Adrenal gland (tissue), 5 donors: Measurements from ENCODE around the gene GTSE1.

Experiments
- POLR2A ChIP-seq, 2 donors: fragments of 450-650 bp; IDR thresholded peaks; one replicate each; pipeline ENCODE4 v1.6.1; 2017; ENCODE audit warnings: antibody characterized with exemption in 2 of 2, mild to moderate bottlenecking in 2 of 2, moderate library complexity in 1 of 2
- TF ChIP-seq, protein P1 (sequence below), 6 experiments: fragments of 450-650 bp in 4 of 6; fragments of 200-600 bp in 2 of 6; sonication (generic) in 1 of 6; IDR thresholded peaks; 1 replicate in 5 of 6; 2 replicates in 1 of 6; pipeline versions ENCODE4 v1.5.1 to v1.8.0; 2016 to 2021; ENCODE audit warnings: antibody characterized with exemption in 6 of 6, mild to moderate bottlenecking in 2 of 6, moderate library complexity in 1 of 6
- donor health status: DM: no; HTN: no; CAD: no.

- TF ChIP-seq, protein P1, sequence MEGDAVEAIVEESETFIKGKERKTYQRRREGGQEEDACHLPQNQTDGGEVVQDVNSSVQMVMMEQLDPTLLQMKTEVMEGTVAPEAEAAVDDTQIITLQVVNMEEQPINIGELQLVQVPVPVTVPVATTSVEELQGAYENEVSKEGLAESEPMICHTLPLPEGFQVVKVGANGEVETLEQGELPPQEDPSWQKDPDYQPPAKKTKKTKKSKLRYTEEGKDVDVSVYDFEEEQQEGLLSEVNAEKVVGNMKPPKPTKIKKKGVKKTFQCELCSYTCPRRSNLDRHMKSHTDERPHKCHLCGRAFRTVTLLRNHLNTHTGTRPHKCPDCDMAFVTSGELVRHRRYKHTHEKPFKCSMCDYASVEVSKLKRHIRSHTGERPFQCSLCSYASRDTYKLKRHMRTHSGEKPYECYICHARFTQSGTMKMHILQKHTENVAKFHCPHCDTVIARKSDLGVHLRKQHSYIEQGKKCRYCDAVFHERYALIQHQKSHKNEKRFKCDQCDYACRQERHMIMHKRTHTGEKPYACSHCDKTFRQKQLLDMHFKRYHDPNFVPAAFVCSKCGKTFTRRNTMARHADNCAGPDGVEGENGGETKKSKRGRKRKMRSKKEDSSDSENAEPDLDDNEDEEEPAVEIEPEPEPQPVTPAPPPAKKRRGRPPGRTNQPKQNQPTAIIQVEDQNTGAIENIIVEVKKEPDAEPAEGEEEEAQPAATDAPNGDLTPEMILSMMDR (IDR thresholded peaks at IDR 0.05) = no peak
- TF ChIP-seq POLR2A (IDR thresholded peaks at IDR 0.05) = no peak
These were observed 76.0 kb downstream of the GTSE1 start for GRCh38 chr22:46372686-46373085.
